DOHH2 (cell line): Measurements from ENCODE around the gene PPP2R3A.
A peak's percentile ranks its signal among the peaks of the same experiment; 100 is the strongest.

Experiments
- H3F3A ChIP-seq: fragments of 200-600 bp; sonication (generic), shearing (Covaris generic); 2 replicates; pipeline ENCODE4 v1.6.0; 2016; ENCODE audit warnings: antibody characterized with exemption, mild to moderate bottlenecking; ENCODE audit not compliant: control insufficient read depth, insufficient read depth
- H3K27ac ChIP-seq: fragments of 200-600 bp; sonication (generic); 2 replicates; pipeline ENCODE4 v1.5.1; 2014; ENCODE audit warnings: low read depth, mild to moderate bottlenecking, low read length, moderate library complexity
- H3K27me3 ChIP-seq: fragments of 200-600 bp; sonication (generic); 2 replicates; pipeline ENCODE4 v1.6.1; 2014; ENCODE audit warnings: mild to moderate bottlenecking, low read length, mixed read lengths; ENCODE audit not compliant: control insufficient read depth
- H3K36me3 ChIP-seq: fragments of 200-600 bp; sonication (generic); 2 replicates; pipeline ENCODE4 v1.6.1; 2014; ENCODE audit warnings: mild to moderate bottlenecking, low read length, moderate library complexity, mixed read lengths; ENCODE audit not compliant: control insufficient read depth
- H3K4me1 ChIP-seq: fragments of 200-600 bp; sonication (generic); 2 replicates; pipeline ENCODE4 v1.6.1; 2014; ENCODE audit warnings: mild to moderate bottlenecking, low read length, mixed read lengths; ENCODE audit not compliant: control insufficient read depth
- H3K4me2 ChIP-seq: fragments of 200-600 bp; sonication (generic); 2 replicates; pipeline ENCODE4 v1.6.0; 2014; ENCODE audit warnings: mild to moderate bottlenecking, low read length, moderate library complexity
- H3K4me3 ChIP-seq: fragments of 200-600 bp; sonication (generic); 2 replicates; pipeline ENCODE4 v1.5.1; 2014; ENCODE audit warnings: mild to moderate bottlenecking, low read length, mixed read lengths
- H3K79me2 ChIP-seq: fragments of 200-600 bp; sonication (generic); 2 replicates; pipeline ENCODE4 v1.6.1; 2014; ENCODE audit warnings: mild to moderate bottlenecking, low read length, mixed read lengths; ENCODE audit not compliant: control insufficient read depth
- H3K9me2 ChIP-seq: fragments of 200-600 bp; sonication (generic); replicated peaks from 2 replicates; pipeline ENCODE4 v1.6.1; 2014; ENCODE audit warnings: mild to moderate bottlenecking, low read length, mixed read lengths; ENCODE audit not compliant: control insufficient read depth
- H3K9me3 ChIP-seq: fragments of 200-600 bp; sonication (generic); 2 replicates; pipeline ENCODE4 v1.6.1; 2014; ENCODE audit warnings: antibody characterized with exemption, low read length, mixed read lengths; ENCODE audit not compliant: control insufficient read depth, insufficient read depth
- H4K20me1 ChIP-seq: fragments of 200-600 bp; sonication (generic); 2 replicates; pipeline ENCODE4 v1.6.0; 2014; ENCODE audit warnings: low read depth, mild to moderate bottlenecking, antibody characterized with exemption, low read length, moderate library complexity; ENCODE audit not compliant: control insufficient read depth, insufficient read depth
- CTCF ChIP-seq: fragments of 200-600 bp; sonication (generic); IDR thresholded peaks from one replicate; pipeline ENCODE4 v1.5.1; 2014; ENCODE audit warnings: antibody characterized with exemption, mild to moderate bottlenecking, low read depth, low read length; ENCODE audit not compliant: poor library complexity, severe bottlenecking
- EZH2phosphoT487 ChIP-seq: fragments of 200-600 bp; sonication (generic); IDR thresholded peaks from 2 replicates; pipeline ENCODE4 v1.6.1; 2017; ENCODE audit warnings: borderline replicate concordance, mild to moderate bottlenecking, antibody characterized with exemption, low read length, moderate library complexity, mixed read lengths

The PPP2R3A gene

GRCh38 chr3:135965506-135966270, at the start of gene PPP2R3A:
Gene PPP2R3A, plus strand, starts transcription at chr3:135965728. Its CDS starts 35,771 bp downstream, at chr3:136001499.
- Histone ChIP-seq H4K20me1 (no peaks in the 10 kb centered on the region), H3K4me2 (peak within 1 kb of the TSS; percentile 85), H3K36me3 (no peaks in the 10 kb centered on the region), H3K4me1 (peaks cover 12% of the 10 kb centered on the region), H3K27me3 (peaks cover 29% of the 10 kb centered on the region), H3K79me2 (no peaks in the 10 kb centered on the region), H3K27ac (no peak within 1 kb of the TSS), H3F3A (no peaks in the 10 kb centered on the region), H3K4me3 (peak within 1 kb of the TSS; percentile 75), H3K9me2 (no peaks in the 10 kb centered on the region), H3K9me3 (no peaks in the 10 kb centered on the region)
- TF ChIP-seq EZH2phosphoT487 (peak; percentile 26; the same call in 1 of the 2 replicates), CTCF (no peak)

DNA sequence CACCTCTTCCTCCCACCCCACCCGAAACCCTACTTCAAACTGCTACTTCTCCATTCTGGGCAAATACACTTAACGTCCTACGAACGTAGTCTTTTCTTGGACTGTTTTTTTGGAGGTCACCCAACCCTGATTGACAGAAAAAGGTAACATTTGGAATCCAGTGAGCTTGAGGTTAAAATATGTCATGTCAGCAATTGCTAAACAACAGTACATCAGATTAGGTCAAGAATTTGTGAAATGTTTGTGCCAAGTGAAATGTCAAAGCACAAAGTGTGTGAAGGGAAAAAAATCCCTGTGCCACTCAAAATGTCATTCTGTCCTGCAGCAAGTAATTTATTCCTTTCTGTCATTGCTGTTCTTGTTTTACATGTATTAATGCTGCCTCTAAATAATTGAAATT, 49.2 kb upstream of the PPP2R3A start:
- H3K36me3 ChIP-seq = no peaks in the 10 kb centered on the region
- H3K4me1 ChIP-seq = no peaks in the 10 kb centered on the region
- no peaks in the 10 kb centered on the region for H3K9me3 ChIP-seq
- TF ChIP-seq CTCF (no peak), EZH2phosphoT487 (no peak)
- H3F3A ChIP-seq = no peaks in the 10 kb centered on the region
- no peaks in the 10 kb centered on the region for H3K79me2 ChIP-seq
- H4K20me1 ChIP-seq = no peaks in the 10 kb centered on the region
- no peaks in the 10 kb centered on the region for H3K9me2 ChIP-seq
- H3K4me2 ChIP-seq = no peak overlapping the region
- H3K4me3 ChIP-seq = no peak overlapping the region
- peaks cover 3% of the 10 kb centered on the region; the same call in 1 of the 2 replicates for H3K27me3 ChIP-seq
- H3K27ac ChIP-seq = no peak overlapping the region

DNA sequence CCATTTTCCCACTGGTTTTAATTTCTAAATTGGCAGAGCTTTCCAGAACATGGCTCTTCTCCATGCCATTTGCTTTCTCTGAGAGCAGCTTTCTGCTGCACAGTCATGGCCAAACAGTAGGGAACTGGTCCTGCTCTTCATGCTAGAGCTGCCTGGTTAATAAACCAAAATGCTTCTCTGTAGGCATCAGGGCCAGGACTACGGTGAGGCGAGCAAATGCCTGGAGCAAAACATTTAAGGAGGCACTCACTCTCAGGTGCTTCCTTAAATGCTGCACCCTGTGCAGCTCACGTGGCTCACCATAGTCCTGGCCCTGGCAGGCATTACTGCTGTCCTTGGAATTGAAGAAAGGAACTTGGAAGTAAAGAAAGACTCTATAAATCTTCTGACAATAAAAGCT, 48.5 kb upstream of the PPP2R3A start:
- Histone ChIP-seq H3F3A (no peaks in the 10 kb centered on the region), H3K4me3 (no peak overlapping the region), H3K9me3 (no peaks in the 10 kb centered on the region), H3K79me2 (no peaks in the 10 kb centered on the region), H4K20me1 (no peaks in the 10 kb centered on the region), H3K9me2 (no peaks in the 10 kb centered on the region), H3K27ac (no peak overlapping the region), H3K27me3 (peaks cover 3% of the 10 kb centered on the region; the same call in 1 of the 2 replicates), H3K4me2 (no peak overlapping the region), H3K36me3 (no peaks in the 10 kb centered on the region), H3K4me1 (no peaks in the 10 kb centered on the region)
- TF ChIP-seq EZH2phosphoT487 (no peak), CTCF (no peak)
